GM13976 (cell line): ENCODE data around the gene MS4A10.

ENCODE experiments used
- DNase-seq: peaks from one replicate; pipeline ENCODE4 v3.0.0; 2012; ENCODE audit warnings: low spot score
- CTCF ChIP-seq: IDR thresholded peaks from 2 replicates; pipeline ENCODE4 v1.5.1; 2012; ENCODE audit warnings: borderline replicate concordance, mild to moderate bottlenecking; ENCODE audit not compliant: insufficient read depth; ENCODE audit errors: extremely low read depth, missing control alignments, control extremely low read depth
- in situ Hi-C: fragments of 300-500 bp; cut with MboI; formaldehyde crosslinking; loops from one replicate; pipeline ENCODE4 v1.12.0; 2022; ENCODE audit warnings: low sequenced_read_pairs, mixed read lengths, inconsistent platforms; ENCODE audit not compliant: unreplicated experiment

Gene MS4A10

GRCh38 chr11:60769273-60769672 lies 15.9 kb upstream of the MS4A10 start:
- TF ChIP-seq CTCF: no peak
- DNase-seq: no peak
- in situ Hi-C loops: no loop called here

- no peak for TF ChIP-seq CTCF
- no peak for DNase-seq
- in situ Hi-C loops: loop anchor here (10.0 kb wide), 1 partner anchor 125 kb away; no protein-coding TSS in a partner anchor
These were observed 15.3 kb upstream of the MS4A10 start for GRCh38 chr11:60769811-60770210.

GRCh38 chr11:60771146-60771545 lies 14.0 kb upstream of the MS4A10 start:
- TF ChIP-seq CTCF: no peak
- no peak for DNase-seq
- in situ Hi-C loops: loop anchor here (10.0 kb wide), 1 partner anchor 124 kb away; no protein-coding TSS in a partner anchor

GRCh38 chr11:60771879-60772525 lies 13.1 kb upstream of the MS4A10 start:
- TF ChIP-seq CTCF: no peak
- no peak for DNase-seq
- in situ Hi-C loops: loop anchor here (10.0 kb wide), 1 partner anchor 123 kb away; no protein-coding TSS in a partner anchor

- TF ChIP-seq CTCF: no peak
- DNase-seq: no peak
- in situ Hi-C loops: loop anchor here (10.0 kb wide), 1 partner anchor 122 kb away; no protein-coding TSS in a partner anchor
These were observed 12.5 kb upstream of the MS4A10 start for GRCh38 chr11:60772666-60773065.

GRCh38 chr11:60774726-60775125 lies 10.4 kb upstream of the MS4A10 start:
- in situ Hi-C loops: loop anchor here (10.0 kb wide), 1 partner anchor 120 kb away; no protein-coding TSS in a partner anchor
- DNase-seq: no peak
- no peak for TF ChIP-seq CTCF
